Gastroesophageal sphincter (tissue), 4 donors: Measurements from ENCODE around the gene ZFX. TPM values are rescaled to one million over a fixed set of nuclear protein-coding genes. Genes with fewer than 3 reads are reported as not detected.

ENCODE experiments used
- ATAC-seq: fragments of 150-250 bp; one replicate; pipeline ENCODE4 v1.9.1; 2016; ENCODE audit warnings: mild to moderate bottlenecking, moderate library complexity
- H3K27ac ChIP-seq, 4 donors: fragments of 200-600 bp; sonication (generic) in 3 of 4; 1 replicate in 3 of 4; 2 replicates in 1 of 4; pipeline ENCODE4 v1.5.1; 2016 to 2019
- H3K27me3 ChIP-seq: fragments of 200-600 bp; sonication (generic); one replicate; pipeline ENCODE4 v1.5.1; 2019
- H3K36me3 ChIP-seq, 2 donors: fragments of 200-600 bp; sonication (generic); one replicate each; pipeline ENCODE4 v1.5.1; 2019; ENCODE audit warnings: control low read depth in 1 of 2
- H3K4me1 ChIP-seq, 3 donors: fragments of 200-600 bp; sonication (generic); 1 replicate in 2 of 3; 2 replicates in 1 of 3; pipeline ENCODE4 v1.5.1; 2016 to 2019; ENCODE audit warnings: control low read depth in 2 of 3
- H3K4me3 ChIP-seq, 2 donors: fragments of 200-600 bp; sonication (generic); one replicate each; pipeline ENCODE4 v1.5.1; 2019; ENCODE audit warnings: mild to moderate bottlenecking in 1 of 2, moderate library complexity in 1 of 2
- H3K9me3 ChIP-seq, 3 donors: fragments of 200-600 bp; sonication (generic); one replicate each; pipeline ENCODE4 v1.5.1; 2017 to 2019; ENCODE audit warnings: control low read depth in 2 of 3
- CTCF ChIP-seq, 4 experiments: fragments of 200-600 bp in 2 of 4; fragments of 450-650 bp in 2 of 4; sonication (generic) in 1 of 4; IDR thresholded peaks; one replicate each; pipeline ENCODE4 v1.5.1; 2017 to 2019; ENCODE audit warnings: antibody characterized with exemption in 4 of 4, mild to moderate bottlenecking in 2 of 4, moderate library complexity in 2 of 4
- EP300 ChIP-seq: sonication (generic); formaldehyde crosslinking; IDR thresholded peaks from one replicate; pipeline ENCODE4 v1.6.1; 2017; ENCODE audit warnings: antibody characterized with exemption, mild to moderate bottlenecking
- POLR2A ChIP-seq, 2 donors: fragments of 450-650 bp; IDR thresholded peaks; one replicate each; pipeline ENCODE4 v1.6.1; 2017; ENCODE audit warnings: antibody characterized with exemption in 2 of 2, mild to moderate bottlenecking in 2 of 2, moderate library complexity in 1 of 2
- POLR2AphosphoS5 ChIP-seq: sonication (generic); formaldehyde crosslinking; IDR thresholded peaks from one replicate; pipeline ENCODE4 v1.6.1; 2017; ENCODE audit warnings: antibody characterized with exemption
- WGBS, 2 donors: methylation state at CpG; one replicate each; pipeline ENCODE4 v1.1.5; 2018; ENCODE audit warnings: low coverage in 1 of 2; 5-methylcytosine and 5-hydroxymethylcytosine counted together
- total RNA-seq, 4 donors: library from RNA; depleted of rRNA; stranded (reverse); fragments of >200 nt; gene quantifications; one replicate each; pipeline ENCODE4 v1.1.0, GENCODE V29; 2016

ZFX gene
- total RNA-seq, 4 donors from 2014 or later = 59.6 to 94.3 (median 63.1) TPM

GRCh38 chrX:24204958-24205357 lies 55.4 kb downstream of the ZFX start:
- no peak for ATAC-seq
- H3K9me3 ChIP-seq = no peaks in the 10 kb centered on the region
- no peak overlapping the region for H3K27ac ChIP-seq
- no peak for TF ChIP-seq EP300
- TF ChIP-seq CTCF (IDR thresholded peaks at IDR 0.05) = no peak
- peaks cover 0 to 21% of the 10 kb centered on the region in 2 donors for H3K36me3 ChIP-seq
- WGBS, 2 donors = 91 to 92% methylated on average over 1 of the region's 1 CpG
- H3K4me1 ChIP-seq = peaks cover 0 to 41% (median 4%) of the 10 kb centered on the region in 3 donors
- no peaks in the 10 kb centered on the region for H3K27me3 ChIP-seq
- no peak overlapping the region for H3K4me3 ChIP-seq

GRCh38 chrX:24207826-24208225 lies 58.3 kb downstream of the ZFX start:
- TF ChIP-seq POLR2A (IDR thresholded peaks at IDR 0.05) (no peak), POLR2AphosphoS5 (no peak), CTCF (IDR thresholded peaks at IDR 0.05) (no peak), EP300 (no peak)
- no peak overlapping the region for H3K27ac ChIP-seq
- H3K4me1 ChIP-seq = peaks cover 0 to 14% (median 0%) of the 10 kb centered on the region in 3 donors
- H3K4me3 ChIP-seq = no peak overlapping the region
- H3K9me3 ChIP-seq = no peaks in the 10 kb centered on the region
- WGBS, 2 donors = 28 to 47% methylated on average over 2 of the region's 2 CpGs
- peaks cover 0 to 50% of the 10 kb centered on the region in 2 donors for H3K36me3 ChIP-seq
- H3K27me3 ChIP-seq = no peaks in the 10 kb centered on the region
- no peak for ATAC-seq

GRCh38 chrX:24208496-24209240 lies 59.1 kb downstream of the ZFX start:
- WGBS, 2 donors = 87 to 96% methylated on average over 9 to 13 of the region's 13 CpGs
- peaks cover 0 to 52% of the 10 kb centered on the region in 2 donors for H3K36me3 ChIP-seq

GRCh38 chrX:24210190-24210589 lies 60.7 kb downstream of the ZFX start:
- H3K36me3 ChIP-seq = peaks cover 0 to 52% of the 10 kb centered on the region in 2 donors

More at GRCh38 chrX:24208496-24209240, 59.1 kb downstream of the ZFX start:
- no peak overlapping the region for H3K4me3 ChIP-seq
- H3K4me1 ChIP-seq = peaks cover 0 to 7% (median 0%) of the 10 kb centered on the region in 3 donors
- no peak for TF ChIP-seq POLR2A (IDR thresholded peaks at IDR 0.05)
- no peak for TF ChIP-seq EP300
- no peak for TF ChIP-seq CTCF (IDR thresholded peaks at IDR 0.05)
- no peak for TF ChIP-seq POLR2AphosphoS5
- ATAC-seq = no peak
- H3K9me3 ChIP-seq = no peaks in the 10 kb centered on the region
- H3K27me3 ChIP-seq = no peaks in the 10 kb centered on the region
- no peak overlapping the region for H3K27ac ChIP-seq

GRCh38 chrX:24214568-24214967 lies 65.0 kb downstream of the ZFX start:
- TF ChIP-seq EP300 = no peak
- TF ChIP-seq POLR2AphosphoS5 = no peak
- no peak for TF ChIP-seq CTCF (IDR thresholded peaks at IDR 0.05)
- no peak for TF ChIP-seq POLR2A (IDR thresholded peaks at IDR 0.05)
- 81 to 89% methylated on average over 2 to 4 of the region's 4 CpGs for WGBS, 2 donors
- H3K36me3 ChIP-seq = peaks cover 0 to 35% of the 10 kb centered on the region in 2 donors
- H3K27ac ChIP-seq = no peak overlapping the region
- no peaks in the 10 kb centered on the region for H3K9me3 ChIP-seq
- H3K27me3 ChIP-seq = no peaks in the 10 kb centered on the region
- no peak for ATAC-seq
- H3K4me3 ChIP-seq = no peak overlapping the region
- no peaks in the 10 kb centered on the region for H3K4me1 ChIP-seq

More at GRCh38 chrX:24210190-24210589, 60.7 kb downstream of the ZFX start:
- no peak for TF ChIP-seq POLR2AphosphoS5
- no peak for TF ChIP-seq POLR2A (IDR thresholded peaks at IDR 0.05)
- Histone ChIP-seq H3K4me1 (no peaks in the 10 kb centered on the region), H3K4me3 (no peak overlapping the region), H3K27me3 (no peaks in the 10 kb centered on the region), H3K9me3 (no peaks in the 10 kb centered on the region), H3K27ac (no peak overlapping the region)
- 60 to 87% methylated on average over 2 to 3 of the region's 6 CpGs for WGBS, 2 donors
- no peak for ATAC-seq
